GM11168 (cell line): Measurements from ENCODE around the gene AURKB.
"Not testable (repeated sequence)": the region's sequence is repeated elsewhere in the genome, so short reads cannot be mapped to it uniquely, and the experiment has no call there.

Experiments used
- in situ Hi-C: fragments of 300-500 bp; cut with MboI; formaldehyde crosslinking; loops from one replicate; pipeline ENCODE4 v1.12.0; 2022; ENCODE audit warnings: low sequenced_read_pairs; ENCODE audit not compliant: unreplicated experiment

AURKB gene

DNA sequence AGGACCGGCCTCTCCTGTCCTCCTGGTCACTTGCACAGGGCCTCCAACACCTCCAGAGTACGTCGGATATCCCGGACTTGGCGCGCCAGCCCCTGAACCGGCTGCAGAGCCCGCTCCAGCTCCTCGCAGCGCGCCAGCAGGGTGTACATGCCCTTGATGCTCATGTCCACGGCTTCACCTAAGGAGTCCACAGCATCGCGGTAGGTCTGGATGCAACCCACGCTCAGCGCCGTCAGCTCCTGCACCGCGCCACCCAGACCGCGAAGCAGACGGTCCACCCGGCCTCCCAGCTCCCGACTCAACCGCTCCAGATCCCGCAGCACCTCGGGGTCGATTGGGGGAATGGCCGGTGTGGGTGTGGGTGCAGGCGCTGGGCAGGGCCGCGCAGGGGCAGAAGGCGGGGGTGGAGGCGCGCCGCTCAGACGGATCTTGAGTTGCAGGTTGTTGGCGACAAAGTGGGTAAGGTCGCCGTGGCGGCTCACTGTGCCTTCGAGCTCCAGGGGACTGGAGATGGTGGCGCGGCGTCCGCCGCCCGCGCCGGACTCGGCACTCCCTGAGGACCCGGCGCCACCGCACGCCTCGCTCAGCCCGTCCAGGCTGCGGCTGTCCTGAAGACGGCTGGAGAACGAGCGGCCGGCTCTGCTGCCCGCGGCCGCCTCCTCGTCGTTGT, 21.2 kb downstream of the AURKB start:
- in situ Hi-C loops = no loop called here

DNA sequence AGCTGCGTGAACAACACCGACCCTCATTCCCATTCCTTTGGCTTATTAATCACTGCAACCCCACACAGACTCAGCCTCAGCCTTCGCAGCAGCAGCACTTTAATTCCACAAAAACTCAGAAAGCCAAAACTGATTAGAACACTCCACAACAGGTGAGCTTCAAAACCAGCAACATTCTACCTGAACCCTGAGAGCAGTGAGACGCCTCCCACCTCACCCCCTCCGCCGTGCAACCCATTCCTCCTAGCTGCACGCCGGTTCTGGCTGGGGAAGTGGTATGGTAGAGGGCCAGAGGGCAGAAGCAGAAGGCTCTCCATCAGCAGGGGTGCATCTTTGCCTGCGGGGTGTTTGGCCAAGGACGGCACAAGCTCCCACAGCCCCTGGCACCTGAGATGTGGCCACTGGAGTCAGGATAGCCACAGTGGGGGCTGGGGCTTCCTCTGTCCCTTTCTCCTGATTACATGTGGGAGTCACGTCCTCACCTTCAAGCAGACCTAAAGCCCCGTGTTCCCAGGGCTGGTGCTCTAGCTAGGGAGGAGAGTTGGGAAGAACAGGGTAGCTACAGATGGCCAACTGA, 22.0 kb downstream of the AURKB start:
- in situ Hi-C loops = no loop called here

DNA sequence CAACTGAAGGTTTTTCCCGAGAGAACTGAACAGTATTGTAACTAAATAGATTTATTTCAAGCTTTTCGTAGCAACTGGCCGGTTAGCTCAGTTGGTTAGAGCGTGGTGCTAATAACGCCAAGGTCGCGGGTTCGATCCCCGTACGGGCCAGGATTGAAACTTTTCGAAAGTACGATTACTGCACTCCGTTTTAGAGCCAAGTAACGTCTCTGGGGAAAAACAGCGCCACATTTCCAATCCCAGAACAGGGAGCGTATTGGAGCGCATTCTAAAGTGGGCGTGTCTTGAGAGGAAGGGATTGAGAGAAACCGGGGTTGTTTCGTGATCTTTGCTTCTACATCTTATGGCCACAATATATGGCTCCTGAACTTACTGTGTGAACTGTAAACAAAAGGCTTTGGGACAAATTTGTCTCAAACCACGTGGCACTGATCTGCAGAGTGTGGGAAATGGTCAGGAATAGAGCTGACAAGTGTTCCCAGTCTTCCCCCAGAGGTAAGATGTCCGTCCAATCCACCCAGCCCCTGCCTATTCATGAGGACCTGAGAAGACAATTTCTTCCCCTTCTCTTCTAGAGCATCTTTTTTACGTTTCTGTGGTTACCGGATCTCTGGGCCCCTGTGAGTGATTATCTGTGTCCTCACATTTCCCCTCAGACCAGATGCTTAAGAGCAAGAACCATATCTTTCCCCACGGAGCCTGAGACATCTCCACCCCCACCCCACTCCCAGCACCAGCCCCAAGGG, 22.7 kb downstream of the AURKB start:
- in situ Hi-C loops = no loop called here

DNA sequence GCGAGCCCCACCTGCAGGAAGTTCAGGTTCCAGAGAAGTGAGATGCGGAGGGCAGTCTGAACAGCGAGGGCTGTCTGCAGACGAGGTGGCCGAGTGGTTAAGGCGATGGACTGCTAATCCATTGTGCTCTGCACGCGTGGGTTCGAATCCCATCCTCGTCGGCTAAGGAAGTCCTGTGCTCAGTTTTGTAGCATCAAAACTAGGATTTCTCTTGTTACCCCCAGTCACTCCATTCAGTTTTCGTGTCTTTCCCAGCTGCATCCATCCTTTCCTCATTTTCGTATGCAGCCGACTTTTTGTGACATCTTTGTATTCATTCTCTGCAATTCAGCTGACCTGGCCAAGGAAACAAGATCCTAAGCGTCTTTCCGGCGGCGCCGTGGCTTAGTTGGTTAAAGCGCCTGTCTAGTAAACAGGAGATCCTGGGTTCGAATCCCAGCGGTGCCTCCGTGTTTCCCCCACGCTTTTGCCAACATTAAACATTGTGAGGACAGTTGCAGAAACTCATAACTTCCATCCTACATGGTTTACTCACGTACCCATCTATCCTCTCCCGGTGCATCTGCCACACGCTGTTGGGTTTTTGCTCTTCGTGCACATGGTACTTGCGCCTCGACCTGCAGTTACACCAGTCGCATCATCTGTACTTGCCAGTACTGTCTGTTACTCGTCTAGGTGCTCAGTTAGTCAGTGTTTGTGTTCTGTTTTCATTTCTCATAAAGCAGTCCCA, 23.4 kb downstream of the AURKB start:
- in situ Hi-C loops = no loop called here

DNA sequence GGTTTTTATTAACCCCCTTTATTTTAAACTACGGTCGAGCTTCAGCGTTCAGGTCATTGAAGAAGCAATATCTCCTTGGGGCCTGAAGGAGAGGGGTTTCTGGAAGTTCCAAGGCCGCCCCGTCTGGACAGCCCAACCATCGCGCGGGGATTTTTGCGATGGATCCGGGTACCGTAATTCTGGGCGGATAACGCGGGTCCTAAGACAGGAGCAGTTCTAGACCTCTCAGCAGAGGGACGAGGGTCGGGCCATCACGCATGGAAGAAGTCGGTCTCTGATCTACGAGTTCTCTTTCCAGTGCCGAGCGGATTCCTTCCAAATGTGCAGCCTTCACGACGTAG, 24.0 kb downstream of the AURKB start:
- in situ Hi-C loops = no loop called here

DNA sequence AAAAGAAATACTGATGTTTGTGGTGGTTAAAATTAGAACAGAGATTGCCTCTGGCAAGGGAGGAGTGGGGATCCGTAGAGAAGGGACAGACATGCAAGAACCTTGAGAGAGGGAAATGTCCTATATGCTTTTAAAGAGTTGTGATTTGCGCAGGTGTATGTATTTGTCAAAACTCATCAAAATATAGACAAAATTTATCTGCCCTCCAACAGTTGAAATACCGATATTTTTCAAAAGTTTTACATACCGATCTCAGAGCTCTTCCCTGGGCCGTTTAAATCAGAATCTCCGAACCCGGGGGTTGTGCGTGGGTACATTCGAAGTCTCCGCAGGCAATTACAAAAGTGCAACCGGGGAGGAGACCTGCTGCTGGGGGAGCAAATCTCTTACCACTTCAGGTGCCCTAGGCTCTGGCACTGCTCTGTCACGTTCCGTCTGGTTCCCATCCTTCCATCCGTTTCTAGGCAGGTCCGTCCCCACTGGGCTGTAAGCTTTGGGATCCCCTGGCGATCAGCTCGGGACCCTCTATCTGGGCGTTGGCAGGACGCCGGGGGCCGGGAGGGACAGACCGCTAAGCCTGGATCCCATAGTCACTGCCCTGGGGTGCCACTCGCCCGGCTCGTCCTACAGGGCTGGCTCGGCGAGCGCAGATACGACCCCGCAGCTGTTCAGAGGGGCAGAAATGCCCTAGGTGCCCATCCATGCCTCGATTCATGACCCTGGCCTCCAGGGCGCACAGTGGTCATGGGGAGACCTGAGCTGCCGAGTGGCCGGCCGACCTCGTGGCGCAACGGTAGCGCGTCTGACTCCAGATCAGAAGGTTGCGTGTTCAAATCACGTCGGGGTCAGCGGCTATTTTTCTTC, 24.6 kb downstream of the AURKB start:
- in situ Hi-C loops = no loop called here

DNA sequence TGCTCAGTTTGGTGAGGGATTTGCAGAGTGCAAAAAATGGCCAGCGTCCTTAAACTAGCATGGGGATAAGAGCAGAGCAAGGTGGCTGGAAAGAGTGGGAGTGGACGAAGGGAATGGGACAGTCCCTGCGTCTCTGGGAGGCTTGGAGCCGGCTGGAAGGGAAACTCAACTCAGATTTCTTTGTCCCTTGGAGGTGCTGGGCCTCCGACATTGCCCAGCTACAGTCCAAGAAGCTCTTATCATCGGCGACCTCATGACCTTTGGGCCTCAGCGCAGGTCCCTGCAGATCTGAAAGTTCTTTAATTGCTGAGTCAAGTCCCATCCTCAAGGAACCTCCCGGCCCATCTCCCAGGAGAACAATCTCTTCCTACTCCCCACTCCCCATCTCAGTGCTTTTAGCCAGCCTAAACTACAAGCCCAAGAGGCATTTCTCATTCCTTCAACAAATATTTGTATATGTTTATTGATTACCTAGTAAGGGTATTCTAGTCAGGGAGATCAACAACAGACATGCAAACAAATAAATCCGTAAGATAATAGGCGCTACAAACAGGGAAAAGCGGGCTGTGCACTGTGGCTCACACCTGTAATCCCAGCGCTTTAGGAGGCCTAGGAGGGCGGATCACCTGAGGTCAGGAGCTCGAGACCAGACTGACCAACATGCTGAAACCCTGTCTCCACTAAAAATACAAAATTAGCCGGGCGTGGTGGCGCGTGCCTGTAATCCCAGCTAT, 33.2 kb downstream of the AURKB start:
- in situ Hi-C loops = no loop called here

DNA sequence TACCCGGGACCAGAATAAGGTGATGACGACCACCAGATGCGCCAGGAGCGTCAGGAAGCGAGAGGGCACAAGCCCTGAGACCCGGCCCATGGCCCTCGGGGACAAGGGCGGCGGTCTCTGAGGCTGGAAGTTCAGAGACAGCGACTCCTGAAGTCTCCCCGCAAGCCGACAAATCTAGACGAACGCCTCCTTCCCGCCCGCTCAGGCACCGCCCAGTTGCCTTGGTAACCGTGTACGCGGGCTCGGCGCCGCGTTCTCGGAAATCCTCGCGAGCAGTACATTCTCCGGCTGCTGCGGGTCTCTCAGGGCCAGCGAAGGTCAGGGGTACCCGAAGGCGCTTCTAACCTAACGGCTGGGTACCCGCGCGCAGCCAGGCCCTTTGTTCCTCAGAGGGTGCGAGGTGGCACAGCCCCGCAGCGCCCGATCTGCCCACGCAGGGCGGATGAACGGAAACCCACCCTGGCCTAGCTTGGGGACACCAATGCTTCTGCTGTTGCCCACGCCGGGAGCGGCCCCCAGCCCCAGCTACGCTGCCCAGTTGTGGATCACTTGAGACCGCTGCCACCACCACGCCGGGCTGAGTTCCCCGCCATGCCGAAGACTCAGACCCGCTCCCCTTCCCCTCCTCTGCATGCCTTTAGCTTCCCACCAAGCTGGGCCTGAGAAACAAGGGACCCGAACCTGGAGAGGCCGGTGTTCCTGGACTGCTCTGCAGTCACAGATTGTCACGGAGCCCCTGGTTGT, 34.0 kb downstream of the AURKB start, which contains the start of gene TMEM107:
Gene TMEM107 (minus strand): TSS at position 184 of the 744 bp plus-strand sequence. CDS start 94 bp downstream, at position 90.
- in situ Hi-C loops = no loop called here

DNA sequence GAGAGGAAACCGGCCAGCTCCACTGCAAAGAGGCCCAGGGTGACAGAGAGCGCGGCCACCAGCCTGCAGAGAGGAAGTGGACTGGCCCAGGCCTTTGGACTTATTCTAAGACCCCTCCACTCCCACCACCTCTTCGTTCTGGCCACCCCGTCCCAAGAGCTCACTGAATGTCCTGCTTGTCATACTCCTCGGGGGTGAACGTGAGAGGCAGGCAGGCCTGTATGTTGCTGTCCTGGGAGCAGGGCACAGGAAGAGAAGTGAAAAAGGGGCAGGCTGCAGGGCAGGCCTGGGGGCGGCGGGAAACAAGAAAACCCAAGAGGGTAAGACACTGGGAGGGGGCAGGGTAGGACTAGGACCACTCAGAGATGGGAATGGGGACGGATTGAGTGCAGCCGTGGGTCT, 34.6 kb downstream of the AURKB start:
- in situ Hi-C loops = no loop called here

DNA sequence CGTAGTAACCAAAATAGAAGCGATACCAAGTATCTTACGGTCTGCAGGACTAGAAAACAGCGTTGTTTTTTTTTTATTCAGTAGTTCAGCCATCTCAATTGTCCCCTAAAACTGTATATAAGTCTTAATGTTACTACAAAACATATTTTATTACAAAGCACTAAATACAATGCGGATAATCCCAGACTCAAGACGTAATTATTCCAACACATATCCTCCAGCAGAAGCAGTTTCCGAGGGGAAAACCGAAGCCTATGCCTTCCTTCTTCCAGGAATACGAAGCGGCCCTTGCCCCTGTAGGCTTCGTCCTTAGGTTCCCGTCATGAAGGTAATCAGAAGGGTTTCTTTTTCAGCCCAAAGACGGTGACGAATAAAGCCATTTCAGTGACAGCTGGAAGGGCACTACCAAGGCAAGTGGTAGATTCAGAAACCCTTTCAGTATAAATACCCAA, 36.5 kb downstream of the AURKB start:
- in situ Hi-C loops = no loop called here

DNA sequence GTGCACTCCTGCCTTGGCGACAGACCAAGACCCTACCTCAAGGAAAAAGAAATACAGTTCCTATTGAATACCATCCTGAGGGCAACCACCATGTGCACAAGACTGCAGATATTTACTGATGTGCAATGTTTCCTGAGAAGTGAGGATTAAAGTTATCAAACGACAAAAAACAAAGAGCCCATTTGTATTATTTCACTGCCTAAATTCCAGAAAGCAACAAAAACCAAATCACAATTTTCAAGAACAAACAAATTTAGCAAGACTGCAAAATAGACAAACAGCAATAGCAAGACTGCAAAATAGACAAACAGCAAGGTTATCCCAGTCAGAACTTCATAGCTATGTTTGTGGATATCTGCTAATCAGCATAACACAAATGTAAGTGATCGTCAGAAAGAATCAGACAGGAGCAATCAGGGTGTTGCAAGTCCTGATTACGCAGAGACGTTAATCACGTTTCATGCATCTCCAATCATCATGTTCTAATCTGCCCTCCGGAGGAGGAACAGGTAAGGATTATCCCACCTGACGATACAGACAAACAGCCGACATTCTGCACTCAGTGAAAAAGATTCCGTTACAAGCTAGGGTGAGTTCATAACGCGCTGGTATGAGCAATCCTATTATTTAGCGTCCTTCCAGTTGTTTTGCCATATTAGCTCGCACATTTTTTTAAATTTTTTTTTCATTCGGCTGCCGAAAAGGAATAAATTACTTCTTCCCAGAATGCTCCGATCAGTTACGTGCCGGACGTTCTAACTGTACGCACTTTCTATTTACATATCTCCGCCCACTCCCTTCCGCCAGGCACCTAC, 37.1 kb downstream of the AURKB start:
- in situ Hi-C loops = no loop called here

DNA sequence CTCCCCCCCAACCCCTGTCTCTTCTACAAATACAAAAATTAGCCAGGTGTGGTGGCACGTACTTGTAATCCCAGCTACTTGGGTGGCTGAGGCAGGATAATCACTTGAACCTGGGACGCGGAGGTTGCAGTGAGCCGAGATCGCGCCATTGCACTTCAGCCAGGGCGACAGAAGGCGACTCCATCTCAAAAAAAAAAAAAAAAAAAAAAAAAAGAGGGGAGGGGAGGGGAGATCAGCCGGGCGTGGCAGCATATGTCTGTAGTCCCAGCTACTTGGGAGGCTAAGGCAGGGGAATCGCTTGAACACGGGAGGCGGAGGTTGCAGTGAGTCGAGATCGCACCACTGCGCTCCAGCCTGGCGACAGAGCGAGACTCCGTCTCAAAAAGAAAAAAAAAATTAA, 40.2 kb downstream of the AURKB start:
- in situ Hi-C loops = not testable (repeated sequence)

DNA sequence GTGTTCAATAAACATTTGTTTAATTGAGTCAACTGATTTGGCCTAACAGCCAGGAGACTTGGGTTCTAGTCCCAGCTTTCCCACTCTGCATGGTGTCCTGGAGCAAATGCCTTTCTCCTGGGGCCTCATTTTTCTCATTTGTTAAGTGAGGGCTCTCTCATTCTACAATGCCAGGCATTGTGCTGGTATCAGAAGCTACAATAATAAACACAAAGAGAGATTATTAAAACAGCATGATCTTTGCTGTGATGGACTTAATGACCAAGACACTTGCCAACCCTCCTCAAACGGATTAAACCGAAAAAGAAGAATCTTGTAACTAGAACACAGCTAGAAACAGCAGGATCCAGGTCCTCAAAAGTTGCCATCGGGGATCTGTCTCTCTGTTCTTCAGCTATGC, 42.8 kb downstream of the AURKB start:
- in situ Hi-C loops = no loop called here

DNA sequence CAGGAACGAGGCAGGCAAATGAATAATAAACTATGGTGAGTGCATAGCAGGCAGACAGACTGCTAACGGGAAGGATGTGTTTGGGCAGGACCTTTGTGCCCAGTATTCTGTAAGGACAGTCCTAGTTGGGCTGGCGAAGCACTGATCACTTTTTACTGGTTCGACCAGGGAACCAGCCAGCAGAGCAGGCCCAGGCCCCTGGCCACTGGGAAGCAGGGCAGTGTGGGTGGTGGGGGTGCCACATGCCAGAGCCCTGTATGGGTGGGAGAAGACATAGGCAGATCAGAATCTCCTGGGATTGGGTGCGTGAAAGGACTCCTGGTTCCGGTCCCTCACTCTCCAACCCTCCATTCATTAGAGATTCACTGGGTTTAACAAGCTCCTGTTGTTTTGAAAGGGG, 43.6 kb downstream of the AURKB start:
- in situ Hi-C loops = no loop called here

DNA sequence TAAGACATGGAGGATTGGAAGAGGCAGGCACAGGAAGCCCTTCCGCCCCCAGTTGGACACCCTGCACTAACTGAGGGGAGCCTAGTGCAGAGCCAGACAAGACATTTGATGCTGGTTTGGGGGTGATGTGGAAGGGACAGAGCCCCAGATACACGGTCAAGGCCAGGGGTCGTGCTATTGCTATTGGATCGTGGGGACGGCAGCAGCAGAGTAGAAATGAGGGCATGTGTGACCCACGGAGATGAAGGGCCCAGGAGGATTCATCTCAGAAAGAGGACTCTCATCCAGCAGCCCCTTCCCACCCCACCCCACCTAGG, 45.6 kb downstream of the AURKB start:
- in situ Hi-C loops = no loop called here

DNA sequence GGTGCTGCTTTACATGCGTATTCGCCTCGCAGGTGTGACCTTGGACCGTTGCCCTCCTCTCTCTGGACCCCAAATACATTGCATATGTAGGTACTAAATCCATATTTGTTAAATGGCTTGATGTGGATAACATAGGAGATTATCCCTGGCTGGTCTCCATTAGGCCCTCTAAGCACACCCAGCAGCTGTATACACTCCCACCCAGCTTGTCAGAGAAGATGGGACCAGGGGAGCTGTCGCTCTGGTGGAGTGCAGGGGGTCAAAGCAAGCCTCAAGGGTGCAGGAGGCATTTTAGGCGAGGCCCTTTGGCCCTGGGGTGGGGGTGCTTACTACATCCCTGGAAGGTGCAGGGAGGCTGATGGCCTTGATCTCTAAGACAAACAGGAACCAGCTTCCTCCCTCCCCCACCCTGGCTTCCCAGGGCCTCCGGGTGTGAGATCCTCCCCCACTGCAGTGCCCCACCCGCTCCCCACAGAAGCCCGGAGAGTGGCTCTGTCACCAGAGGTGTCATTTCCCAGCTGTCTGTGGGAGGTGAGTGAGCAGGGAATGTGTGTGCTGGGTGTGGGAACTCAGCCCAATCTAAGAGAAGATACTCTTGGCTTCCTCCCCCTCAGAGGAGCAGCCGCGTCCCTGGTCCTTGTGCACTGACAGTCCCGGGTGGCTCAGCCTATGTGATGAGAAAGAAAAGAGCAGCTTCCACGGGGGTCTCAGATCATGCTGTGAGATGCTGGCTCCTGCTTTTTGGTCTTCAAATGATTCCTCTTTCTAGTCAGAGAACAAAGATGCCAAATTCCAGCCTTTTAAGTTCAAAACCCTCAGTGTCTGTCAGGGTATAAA, 46.2 kb downstream of the AURKB start:
- in situ Hi-C loops = no loop called here
